Psoas muscle (tissue), 8 donors: ENCODE measurements around the gene OGFOD1. TPM values are rescaled to one million over a fixed set of nuclear protein-coding genes. Genes with fewer than 3 reads are reported as not detected.

Experiments used
- ATAC-seq, 4 donors: fragments of 200-7000 bp; cut with Tn5 transposase; one replicate each; pipeline ENCODE4 v1.9.1; 2020; ENCODE audit warnings: moderate library complexity in 3 of 4, mild to moderate bottlenecking in 2 of 4
- DNase-seq, 2 donors: peaks; one replicate each; pipeline ENCODE4 v3.0.0-alpha.2; 2020
- H3K27ac ChIP-seq: fragments of 200-600 bp; one replicate; pipeline ENCODE4 v1.8.0; 2022
- H3K27me3 ChIP-seq, 3 donors: fragments of 200-600 bp in 1 of 3; one replicate each; pipeline versions ENCODE4 v1.6.1 to v1.8.0; 2013 to 2022; ENCODE audit warnings: low read length in 2 of 3, mild to moderate bottlenecking in 2 of 3, moderate library complexity in 1 of 3; ENCODE audit not compliant: insufficient read depth in 3 of 3
- H3K36me3 ChIP-seq, 2 donors: fragments of 200-600 bp in 1 of 2; one replicate each; pipeline versions ENCODE4 v1.6.1 to v1.8.0; 2013 to 2022; ENCODE audit warnings: low read depth in 1 of 2, mild to moderate bottlenecking in 1 of 2, moderate library complexity in 1 of 2; ENCODE audit not compliant: insufficient read depth in 1 of 2
- H3K4me1 ChIP-seq: fragments of 200-600 bp; one replicate; pipeline ENCODE4 v1.8.0; 2022
- H3K4me3 ChIP-seq: fragments of 200-600 bp; one replicate; pipeline ENCODE4 v1.8.0; 2022; ENCODE audit warnings: mild to moderate bottlenecking
- H3K9me3 ChIP-seq: fragments of 200-600 bp; one replicate; pipeline ENCODE4 v1.8.0; 2022
- CTCF ChIP-seq: fragments of 200-600 bp; IDR thresholded peaks from one replicate; pipeline ENCODE4 v1.8.0; 2022; ENCODE audit warnings: antibody characterized with exemption
- WGBS, 3 donors: extraction: QIAGEN DNeasy Blood & Tissue Kit; methylation state at CpG; one replicate each; pipeline versions ENCODE4 v1.1.6 to v1.1.7; 2013; 5-methylcytosine and 5-hydroxymethylcytosine counted together
- intact Hi-C, 2 donors: fragments of 100-400 bp; cut with DNase I; formaldehyde crosslinking; loops; one replicate each; pipeline versions ENCODE4 v1.11.0 to v1.14.2; 2022
- polyA plus RNA-seq, 3 donors: library from polyadenylated mRNA; stranded (reverse); fragments of 200-250 nt; gene quantifications; one replicate each; pipeline ENCODE4 v1.2.3, GENCODE V29; 2013
- total RNA-seq, 4 donors: library from RNA; stranded (reverse); fragmentation: NEBNext Ultra II Directional in 2 of 4; extraction: Animal tissue kit (Norgen Biotek cat#: 25700) in 2 of 4; gene quantifications; one replicate each; pipeline versions ENCODE4 v1.2.1 to v1.2.4, GENCODE V29; 2021 to 2023
- donor health status: healthy with polysubstance abuse.
- donor health status: DM: no; HTN: no; CAD: no; lungs with moderate emphysema.
- donor health status: Bipolar disorder and iron deficiency.
- donor health status: healthy.
- donor health status: DM: yes; HTN: yes; CAD: no.
- donor health status: DM: no; HTN: no; CAD: no.
- donor health status: DM: no; HTN: no; CAD: no.
- donor health status: DM: yes; HTN: yes; CAD: no.

The OGFOD1 gene
- total and polyA plus RNA-seq, 7 donors, result 40.9 to 100 (median 65.0) TPM

- Histone ChIP-seq H3K27ac (no peak overlapping the region), H3K36me3 (no peaks in the 10 kb centered on the region), H3K4me1 (peaks cover 37% of the 10 kb centered on the region), H3K27me3 (no peaks in the 10 kb centered on the region), H3K4me3 (peak overlapping the region; percentile 94), H3K9me3 (no peaks in the 10 kb centered on the region)
- ATAC-seq (no peak), DNase-seq (no peak)
- WGBS, 3 donors, result 83 to 86% (median 84%) methylated on average over 5 of the region's 5 CpGs
- TF ChIP-seq CTCF, result no peak
- intact Hi-C loops, result no loop called here
Measured at GRCh38 chr16:56421976-56422669, 29.2 kb upstream of the OGFOD1 start.

- Histone ChIP-seq H3K9me3 (no peaks in the 10 kb centered on the region), H3K36me3 (no peaks in the 10 kb centered on the region), H3K27ac (peak overlapping the region; percentile 94), H3K27me3 (no peaks in the 10 kb centered on the region), H3K4me3 (peak overlapping the region; percentile 94), H3K4me1 (peaks cover 37% of the 10 kb centered on the region)
- no peak for TF ChIP-seq CTCF
- WGBS, 3 donors, result 73 to 79% (median 74%) methylated on average over 4 of the region's 4 CpGs
- ATAC-seq (no peak), DNase-seq (no peak)
- intact Hi-C loops, result no loop called here
Measured at GRCh38 chr16:56422896-56423441, 28.4 kb upstream of the OGFOD1 start.

- intact Hi-C loops, result no loop called here
- Histone ChIP-seq H3K27me3 (no peaks in the 10 kb centered on the region), H3K4me3 (peak overlapping the region; percentile 94), H3K27ac (peak overlapping the region; percentile 94), H3K36me3 (no peaks in the 10 kb centered on the region), H3K9me3 (no peaks in the 10 kb centered on the region), H3K4me1 (peaks cover 37% of the 10 kb centered on the region)
- 31 to 43% (median 35%) methylated on average over 7 of the region's 7 CpGs for WGBS, 3 donors
- no peak for TF ChIP-seq CTCF
- ATAC-seq (peak in 1 of 4 donors; percentile 1), DNase-seq (no peak)
Measured at GRCh38 chr16:56423584-56424403, 27.6 kb upstream of the OGFOD1 start.

GRCh38 chr16:56424404-56424764, 27.0 kb upstream of the OGFOD1 start:
- H3K27ac ChIP-seq, result peak overlapping the region; percentile 94
- TF ChIP-seq CTCF, result no peak
- H3K27me3 ChIP-seq, result no peaks in the 10 kb centered on the region
- intact Hi-C loops, result no loop called here
- WGBS, 3 donors, result 1 to 2% (median 1%) methylated on average over 16 of the region's 16 CpGs
- peak overlapping the region; percentile 94 for H3K4me3 ChIP-seq
- DNase-seq (no peak), ATAC-seq (peak in 3 of 4 donors; percentile 4 to 17 (median 13))
- no peaks in the 10 kb centered on the region for H3K9me3 ChIP-seq
- no peaks in the 10 kb centered on the region for H3K36me3 ChIP-seq
- H3K4me1 ChIP-seq, result peaks cover 33% of the 10 kb centered on the region
